RPMI8226 (cell line): ENCODE data around the gene TPI1.
"Not testable (repeated sequence)": the region's sequence is repeated elsewhere in the genome, so short reads cannot be mapped to it uniquely, and the experiment has no call there.

Experiments
- DNase-seq: peaks from one replicate; pipeline ENCODE4 v3.0.0-alpha.2; 2015

TPI1 gene

DNA sequence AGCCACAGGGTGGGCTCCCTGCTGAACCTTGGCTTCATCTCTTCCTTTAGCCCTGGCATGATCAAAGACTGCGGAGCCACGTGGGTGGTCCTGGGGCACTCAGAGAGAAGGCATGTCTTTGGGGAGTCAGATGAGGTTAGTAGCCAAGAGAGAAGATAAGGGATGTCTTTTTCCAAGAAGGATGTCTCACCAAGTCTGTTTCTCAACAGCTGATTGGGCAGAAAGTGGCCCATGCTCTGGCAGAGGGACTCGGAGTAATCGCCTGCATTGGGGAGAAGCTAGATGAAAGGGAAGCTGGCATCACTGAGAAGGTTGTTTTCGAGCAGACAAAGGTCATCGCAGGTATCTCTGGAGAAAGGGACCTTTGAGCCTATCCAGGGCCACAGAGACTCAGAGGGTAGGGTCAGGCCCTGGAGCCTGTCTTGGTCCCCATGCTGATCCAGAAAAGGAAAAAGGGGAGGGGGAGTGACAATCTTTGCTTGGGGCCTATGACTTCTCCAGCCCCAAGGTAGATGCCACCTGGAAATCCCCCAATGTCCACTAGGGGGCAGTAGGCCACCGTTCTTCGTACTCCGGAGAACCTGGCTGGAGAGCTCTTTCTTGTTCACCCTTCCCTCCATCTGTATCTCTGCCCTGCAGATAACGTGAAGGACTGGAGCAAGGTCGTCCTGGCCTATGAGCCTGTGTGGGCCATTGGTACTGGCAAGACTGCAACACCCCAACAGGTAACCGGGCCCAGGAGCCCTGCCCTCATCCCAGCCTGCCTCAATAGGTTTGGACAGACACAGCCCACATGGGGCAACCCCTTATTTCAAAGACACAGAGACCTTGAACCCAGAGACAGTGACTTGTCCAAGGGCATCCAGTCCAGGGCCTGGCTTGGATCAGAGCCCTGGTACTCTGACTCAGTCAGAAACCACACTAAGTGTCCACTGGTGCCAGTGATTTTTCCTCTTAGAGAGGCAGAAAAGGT lies 2.0 kb downstream of the TPI1 start:
- DNase-seq: peak; percentile 87

DNA sequence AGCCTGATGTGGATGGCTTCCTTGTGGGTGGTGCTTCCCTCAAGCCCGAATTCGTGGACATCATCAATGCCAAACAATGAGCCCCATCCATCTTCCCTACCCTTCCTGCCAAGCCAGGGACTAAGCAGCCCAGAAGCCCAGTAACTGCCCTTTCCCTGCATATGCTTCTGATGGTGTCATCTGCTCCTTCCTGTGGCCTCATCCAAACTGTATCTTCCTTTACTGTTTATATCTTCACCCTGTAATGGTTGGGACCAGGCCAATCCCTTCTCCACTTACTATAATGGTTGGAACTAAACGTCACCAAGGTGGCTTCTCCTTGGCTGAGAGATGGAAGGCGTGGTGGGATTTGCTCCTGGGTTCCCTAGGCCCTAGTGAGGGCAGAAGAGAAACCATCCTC lies 3.0 kb downstream of the TPI1 start:
- DNase-seq: not testable (repeated sequence)

- DNase-seq: peak; percentile 53
Measured at GRCh38 chr12:6871052-6871957, 4.0 kb downstream of the TPI1 start.

- peak; percentile 88 for DNase-seq
Measured at GRCh38 chr12:6872073-6873048, 5.0 kb downstream of the TPI1 start.

DNA sequence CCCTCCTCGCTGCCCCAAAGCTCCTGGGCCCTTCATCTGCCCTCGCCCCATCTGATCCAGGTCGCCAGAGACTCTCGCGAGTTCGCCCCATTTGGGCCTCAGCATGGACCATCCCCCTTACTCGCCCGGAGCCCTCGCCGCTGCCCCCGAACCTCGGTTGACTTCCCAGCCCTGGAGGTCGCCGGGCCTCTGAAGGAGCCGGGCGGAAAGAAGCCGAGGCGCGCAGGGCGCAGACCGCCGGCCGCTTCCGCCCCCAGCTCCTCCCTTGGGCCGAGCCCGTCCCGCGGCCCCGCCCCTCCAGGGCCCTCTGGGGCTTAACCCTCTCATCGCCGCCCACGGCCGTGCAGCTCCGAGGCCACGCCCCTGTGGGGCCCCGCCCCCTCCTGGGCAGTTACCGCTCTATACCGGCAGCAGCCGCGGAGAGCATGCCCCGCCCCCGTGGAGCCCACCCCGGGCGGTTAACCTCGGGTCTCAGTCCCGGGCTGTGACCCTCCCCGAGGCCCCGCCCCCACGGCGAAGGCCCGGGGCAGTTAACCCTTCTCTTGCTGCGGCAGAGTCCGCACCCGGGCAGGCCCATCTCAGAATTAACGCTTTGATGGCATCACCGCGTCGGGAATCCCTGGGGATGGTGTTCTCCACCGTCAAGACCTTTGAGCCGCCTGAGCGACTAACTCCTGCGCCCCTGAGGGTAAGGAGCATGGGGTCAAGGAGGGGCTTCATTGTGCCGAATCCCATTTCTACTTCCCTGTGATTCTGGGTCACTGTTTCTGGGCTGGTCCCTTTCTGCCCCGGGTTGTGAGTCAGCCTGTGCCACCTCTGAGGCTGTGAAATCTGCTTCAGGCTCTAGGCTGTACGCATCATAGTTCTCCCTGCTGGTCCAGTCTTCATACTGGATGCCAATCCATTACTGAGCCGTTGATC lies 6.0 kb downstream of the TPI1 start, which contains the start of gene SPSB2:
TSS of gene SPSB2 (minus strand) at position 210 of the 921 bp plus-strand sequence. CDS start 402 bp downstream, outside the sequence.
- peak; percentile 99 for DNase-seq

- not testable (repeated sequence) for DNase-seq
Measured at GRCh38 chr12:6874015-6874368, 6.7 kb downstream of the TPI1 start.

- DNase-seq: not testable (repeated sequence)
Measured at GRCh38 chr12:6879824-6880223, 12.5 kb downstream of the TPI1 start.

GRCh38 chr12:6883252-6883651 lies 15.9 kb downstream of the TPI1 start:
- no peak for DNase-seq

- DNase-seq: no peak
Measured at GRCh38 chr12:6883683-6884082, 16.4 kb downstream of the TPI1 start.

- no peak for DNase-seq
Measured at GRCh38 chr12:6884539-6884938, 17.2 kb downstream of the TPI1 start.

- not testable (repeated sequence) for DNase-seq
Measured at GRCh38 chr12:6886206-6886999, 19.1 kb downstream of the TPI1 start.

- DNase-seq: no peak
Measured at GRCh38 chr12:6887460-6887859, 20.1 kb downstream of the TPI1 start.

DNA sequence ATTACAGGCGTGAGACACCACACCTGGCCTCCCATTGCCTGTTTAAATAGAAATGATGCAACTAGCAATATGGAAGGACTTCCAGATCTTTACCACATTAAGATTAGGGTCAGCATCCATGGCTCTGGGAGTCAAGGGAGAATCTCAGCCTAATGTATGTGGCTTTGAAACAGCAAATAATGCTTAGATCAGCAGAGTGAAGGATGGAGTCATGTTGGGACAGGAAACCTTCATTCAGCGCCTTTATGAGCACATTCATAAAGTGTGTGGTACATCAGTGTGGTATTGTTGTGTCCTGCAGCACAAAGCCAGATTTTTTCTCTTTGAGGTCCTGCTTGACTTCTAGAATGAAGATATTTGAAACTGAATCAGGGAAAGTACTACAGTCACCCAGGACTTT lies 21.0 kb downstream of the TPI1 start:
- peak; percentile 33 for DNase-seq

DNA sequence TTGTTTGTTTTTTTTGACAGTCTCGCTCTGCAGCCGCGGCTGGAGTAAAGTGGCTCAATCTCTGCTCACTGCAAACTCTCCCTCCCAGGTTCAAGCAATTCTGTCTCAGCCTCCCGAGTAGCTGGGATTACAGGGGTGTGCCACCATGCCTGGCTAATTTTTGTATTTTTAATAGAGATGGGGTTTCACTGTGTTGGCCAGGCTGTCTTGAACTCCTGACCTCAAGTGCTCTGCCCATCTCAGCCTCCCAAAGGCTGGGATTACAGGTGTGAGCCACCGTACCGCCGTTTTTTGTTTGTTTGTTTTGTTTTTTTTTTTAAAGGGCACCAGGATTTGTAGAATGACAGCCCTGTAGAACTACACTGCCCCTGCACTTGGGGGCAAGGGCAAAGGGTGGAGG lies 21.5 kb downstream of the TPI1 start:
- not testable (repeated sequence) for DNase-seq

GRCh38 chr12:6889775-6890573 lies 22.6 kb downstream of the TPI1 start:
- not testable (repeated sequence) for DNase-seq

DNA sequence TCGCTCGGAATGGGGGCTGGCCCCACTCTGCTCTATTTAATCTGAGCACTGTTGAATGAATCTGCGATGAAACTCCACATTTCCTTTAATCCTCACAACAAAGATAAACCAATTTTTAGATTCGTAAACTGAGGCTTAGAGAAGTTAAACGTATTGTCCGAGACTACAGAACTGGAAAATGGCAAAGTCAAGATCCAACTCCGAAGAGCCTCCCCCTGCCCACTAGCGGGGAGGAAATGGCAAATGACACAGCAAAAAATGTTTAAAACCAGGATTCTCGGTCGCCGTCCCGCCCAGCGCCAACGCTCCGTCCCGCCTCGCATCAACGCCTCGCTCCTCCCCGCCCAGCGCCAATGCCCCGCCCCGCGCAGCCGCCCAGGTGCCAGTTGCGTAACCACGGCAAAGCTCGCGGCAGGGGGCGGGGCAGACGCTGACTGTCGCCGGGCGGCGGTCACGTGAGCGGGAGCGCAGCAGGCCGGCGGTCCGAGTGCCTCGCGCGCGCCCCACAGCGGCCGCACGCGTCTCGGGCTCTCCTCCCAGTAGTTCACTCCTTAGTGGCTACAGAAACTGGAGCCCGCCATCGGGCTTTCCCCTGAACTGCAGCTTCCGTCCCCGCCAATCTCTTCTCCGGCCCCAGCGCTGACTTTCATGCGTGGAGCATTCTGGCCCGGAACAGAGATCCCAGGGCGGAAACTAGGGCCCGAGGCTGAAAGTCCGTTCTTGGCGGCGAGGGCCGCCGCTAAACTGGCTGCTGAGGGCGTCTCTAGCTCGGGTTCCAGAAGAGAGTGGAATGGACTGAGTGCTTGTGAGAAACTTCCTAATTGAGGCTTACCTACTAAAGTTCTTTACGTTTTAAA lies 23.7 kb downstream of the TPI1 start:
- peak; percentile 99 for DNase-seq

GRCh38 chr12:6891646-6892001 lies 24.3 kb downstream of the TPI1 start:
- DNase-seq: no peak

- not testable (repeated sequence) for DNase-seq
Measured at GRCh38 chr12:6892683-6893082, 25.4 kb downstream of the TPI1 start.
